Upper lobe of left lung (tissue), 6 donors: ENCODE data around the gene MDN1. TPM values are rescaled to one million over a fixed set of nuclear protein-coding genes. Genes with fewer than 3 reads are reported as not detected.
"Not testable (repeated sequence)": the region's sequence is repeated elsewhere in the genome, so short reads cannot be mapped to it uniquely, and the experiment has no call there.

Source experiments
- ATAC-seq, 2 donors: fragments of 200-7000 bp; cut with Tn5 transposase; one replicate each; pipeline ENCODE4 v1.9.1; 2022; ENCODE audit warnings: mild to moderate bottlenecking in 2 of 2, moderate library complexity in 2 of 2; ENCODE audit not compliant: low FRiP score in 2 of 2
- DNase-seq, 2 donors: peaks; one replicate each; pipeline ENCODE4 v3.0.0-alpha.2; 2019 to 2020
- H3K27ac ChIP-seq, 4 donors: fragments of 200-600 bp; sonication (generic); one replicate each; pipeline ENCODE4 v1.5.1; 2016 to 2019
- H3K27me3 ChIP-seq, 4 donors: fragments of 200-600 bp; sonication (generic); one replicate each; pipeline ENCODE4 v1.5.1; 2017 to 2019
- H3K36me3 ChIP-seq, 4 donors: fragments of 200-600 bp; sonication (generic); one replicate each; pipeline ENCODE4 v1.5.1; 2016 to 2019
- H3K4me1 ChIP-seq, 4 donors: fragments of 200-600 bp; sonication (generic); one replicate each; pipeline ENCODE4 v1.5.1; 2018 to 2019
- H3K4me3 ChIP-seq, 4 donors: fragments of 200-600 bp; sonication (generic); one replicate each; pipeline ENCODE4 v1.5.1; 2017 to 2019; ENCODE audit warnings: mild to moderate bottlenecking in 2 of 4, moderate library complexity in 1 of 4
- H3K9me3 ChIP-seq, 4 donors: fragments of 200-600 bp; sonication (generic); one replicate each; pipeline ENCODE4 v1.5.1; 2018 to 2019
- CTCF ChIP-seq, 6 experiments: fragments of 450-650 bp in 4 of 6; fragments of 200-600 bp in 2 of 6; sonication (generic) in 2 of 6; IDR thresholded peaks; one replicate each; pipeline ENCODE4 v1.5.1; 2016 to 2019; ENCODE audit warnings: antibody characterized with exemption in 6 of 6
- EP300 ChIP-seq, 4 donors: sonication (generic); formaldehyde crosslinking; IDR thresholded peaks; one replicate each; pipeline ENCODE4 v1.5.1; 2017; ENCODE audit warnings: antibody characterized with exemption in 4 of 4, control low read depth in 2 of 4
- POLR2A ChIP-seq, 4 donors: fragments of 450-650 bp; IDR thresholded peaks; one replicate each; pipeline ENCODE4 v1.5.1; 2016 to 2017; ENCODE audit warnings: antibody characterized with exemption in 4 of 4, mild to moderate bottlenecking in 2 of 4
- POLR2AphosphoS5 ChIP-seq, 2 donors: sonication (generic); formaldehyde crosslinking; IDR thresholded peaks; one replicate each; pipeline ENCODE4 v1.5.1; 2017; ENCODE audit warnings: antibody characterized with exemption in 2 of 2
- WGBS, 2 donors: methylation state at CpG; one replicate each; pipeline ENCODE4 v1.1.5; 2017 to 2018; 5-methylcytosine and 5-hydroxymethylcytosine counted together
- total RNA-seq, 6 donors: library from RNA; depleted of rRNA in 4 of 6; stranded (reverse); fragments of >200 nt in 4 of 6; gene quantifications; one replicate each; pipeline versions ENCODE4 v1.1.0 to v1.2.1, GENCODE V29; 2016 to 2021
- donor health status: DM: no; HTN: no; CAD: no; lungs with moderate emphysema.
- donor health status: DM: no; HTN: yes; CAD: no; lungs with severe emphysema.

Gene MDN1
- total RNA-seq, 6 donors from 2014 or later: 23.4 to 44.1 (median 29.6) TPM

GRCh38 chr6:89638320-89639195, 181.0 kb downstream of the MDN1 start, which contains the start of gene LYRM2:
LYRM2 (minus strand) TSS chr6:89638747; CDS start chr6:89638716, 31 bp downstream.
- peaks cover 12 to 19% (median 16%) of the 10 kb centered on the region in 4 donors for H3K4me1 ChIP-seq
- peaks cover 0 to 18% (median 4%) of the 10 kb centered on the region in 4 donors for H3K36me3 ChIP-seq
- 5% methylated on average over 31 to 41 of the region's 58 CpGs for WGBS, 2 donors
- ATAC-seq (peak; percentile 99 to 100), DNase-seq (peak; percentile 95 to 97)
- H3K27me3 ChIP-seq: no peaks in the 10 kb centered on the region
- H3K9me3 ChIP-seq: no peaks in the 10 kb centered on the region
- H3K4me3 ChIP-seq: peak within 1 kb of the TSS; percentile 49 to 69 (median 65)
- H3K27ac ChIP-seq: peak within 1 kb of the TSS; percentile 83 to 96 (median 90)
- peak in 3 of 6 experiments; percentile 35 to 52 (median 41) for TF ChIP-seq CTCF (IDR thresholded peaks at IDR 0.05)
- no peak for TF ChIP-seq EP300 (IDR thresholded peaks at IDR 0.05)
- peak in 3 of 4 donors; percentile 79 to 96 (median 95) for TF ChIP-seq POLR2A (IDR thresholded peaks at IDR 0.05)
- peak; percentile 96 to 97 for TF ChIP-seq POLR2AphosphoS5 (IDR thresholded peaks at IDR 0.05)

GRCh38 chr6:89637960-89638319, 181.7 kb downstream of the MDN1 start:
- TF ChIP-seq POLR2A (IDR thresholded peaks at IDR 0.05) (no peak), EP300 (IDR thresholded peaks at IDR 0.05) (no peak), POLR2AphosphoS5 (IDR thresholded peaks at IDR 0.05) (no peak), CTCF (IDR thresholded peaks at IDR 0.05) (no peak)
- ATAC-seq (peak in 1 of 2 donors; percentile 14), DNase-seq (no peak)
- 17% methylated on average over 7 of the region's 7 CpGs for WGBS, 2 donors
- Histone ChIP-seq H3K4me3 (peak overlapping the region; percentile 49 to 69 (median 65)), H3K27ac (peak overlapping the region; percentile 83 to 96 (median 90)), H3K36me3 (peaks cover 0 to 12% (median 2%) of the 10 kb centered on the region in 4 donors), H3K4me1 (peaks cover 9 to 19% (median 15%) of the 10 kb centered on the region in 4 donors), H3K9me3 (no peaks in the 10 kb centered on the region), H3K27me3 (no peaks in the 10 kb centered on the region)

- ATAC-seq: not testable (repeated sequence)
- H3K4me1 ChIP-seq: peaks cover 8 to 19% (median 15%) of the 10 kb centered on the region in 4 donors
Observed at GRCh38 chr6:89636412-89636811, 183.2 kb downstream of the MDN1 start.

GRCh38 chr6:89630488-89630887, 189.1 kb downstream of the MDN1 start:
- Histone ChIP-seq H3K27me3 (no peaks in the 10 kb centered on the region), H3K4me3 (no peak overlapping the region), H3K36me3 (peaks cover 0 to 29% (median 16%) of the 10 kb centered on the region in 4 donors), H3K4me1 (no peaks in the 10 kb centered on the region), H3K27ac (no peak overlapping the region), H3K9me3 (no peaks in the 10 kb centered on the region)
- peak in 1 of 2 donors; percentile 47 for DNase-seq
- no peak for ATAC-seq
- 83 to 93% methylated on average over 7 to 9 of the region's 9 CpGs for WGBS, 2 donors
- TF ChIP-seq CTCF (IDR thresholded peaks at IDR 0.05): no peak
- no peak for TF ChIP-seq POLR2A (IDR thresholded peaks at IDR 0.05)
- no peak for TF ChIP-seq EP300 (IDR thresholded peaks at IDR 0.05)
- TF ChIP-seq POLR2AphosphoS5 (IDR thresholded peaks at IDR 0.05): no peak

More at GRCh38 chr6:89636412-89636811, 183.2 kb downstream of the MDN1 start:
- H3K4me3 ChIP-seq, H3K36me3 ChIP-seq, H3K9me3 ChIP-seq, H3K27ac ChIP-seq, DNase-seq, H3K27me3 ChIP-seq: not testable (repeated sequence)
- WGBS, 2 donors: 95 to 96% methylated on average over 3 of the region's 3 CpGs

- WGBS, 2 donors: 89 to 94% methylated on average over 8 of the region's 8 CpGs
- no peak for TF ChIP-seq POLR2AphosphoS5 (IDR thresholded peaks at IDR 0.05)
- no peak for TF ChIP-seq EP300 (IDR thresholded peaks at IDR 0.05)
- no peak for TF ChIP-seq POLR2A (IDR thresholded peaks at IDR 0.05)
- no peak for TF ChIP-seq CTCF (IDR thresholded peaks at IDR 0.05)
- no peak for DNase-seq
- Histone ChIP-seq H3K36me3 (peaks cover 0 to 26% (median 4%) of the 10 kb centered on the region in 4 donors), H3K27me3 (no peaks in the 10 kb centered on the region), H3K27ac (no peak overlapping the region), H3K4me1 (no peaks in the 10 kb centered on the region), H3K9me3 (no peaks in the 10 kb centered on the region), H3K4me3 (no peak overlapping the region)
- ATAC-seq: no peak
Observed at GRCh38 chr6:89623749-89624148, 195.8 kb downstream of the MDN1 start.
